HG03432 (cell line): ENCODE results near the gene KDF1.
"Not testable (repeated sequence)": the region's sequence is repeated elsewhere in the genome, so short reads cannot be mapped to it uniquely, and the experiment has no call there.

Experiments used
- ATAC-seq: cut with Tn5 transposase; IDR thresholded peaks from one replicate; pipeline ENCODE4 v1.9.1; 2021; ENCODE audit warnings: mild to moderate bottlenecking, moderate library complexity; ENCODE audit not compliant: unreplicated experiment

Gene KDF1

GRCh38 chr1:26959270-26959669 is 998 bp downstream of the KDF1 start:
- no peak for ATAC-seq

DNA sequence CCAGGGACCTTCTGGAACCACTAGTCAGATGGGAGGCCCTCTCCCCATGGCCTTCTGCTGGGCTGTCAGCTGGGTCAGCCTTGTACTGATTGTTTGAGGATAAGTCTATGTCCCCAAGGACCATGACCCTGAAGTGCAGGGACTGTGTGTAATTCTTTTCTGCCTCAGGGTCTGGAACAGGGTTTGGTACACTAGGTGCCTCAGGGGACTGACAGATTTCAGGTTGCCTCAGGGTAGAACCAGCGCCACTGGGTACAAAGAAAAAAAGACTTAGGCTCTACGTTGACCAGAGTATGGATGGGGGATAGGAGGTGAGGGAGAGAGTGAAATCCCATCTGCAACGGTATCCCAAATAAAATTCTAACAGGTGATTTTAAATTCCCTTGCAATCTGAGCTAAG is 3.0 kb downstream of the KDF1 start:
- no peak for ATAC-seq

- ATAC-seq = no peak
These were observed 3.9 kb downstream of the KDF1 start for GRCh38 chr1:26956321-26956720.

DNA sequence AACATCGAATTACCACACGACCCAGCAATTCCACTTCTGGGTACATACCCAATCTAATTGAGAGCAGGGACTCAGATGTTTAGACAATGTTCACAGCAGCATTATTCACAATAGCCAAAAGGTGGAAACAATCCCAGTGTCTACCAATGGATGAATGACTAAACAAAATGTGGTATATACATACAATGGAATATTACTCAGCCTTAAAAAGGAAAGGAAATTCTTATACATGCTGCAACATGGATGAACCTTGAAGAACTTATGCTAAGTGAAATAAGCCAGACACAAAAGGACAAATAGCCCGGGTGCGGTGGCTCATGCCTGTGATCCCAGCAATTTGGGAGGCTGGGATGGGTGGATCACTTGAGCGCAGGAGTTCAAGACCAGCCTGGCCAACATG is 6.9 kb downstream of the KDF1 start:
- ATAC-seq = no peak

GRCh38 chr1:26951821-26952497 is 8.3 kb downstream of the KDF1 start:
- no peak for ATAC-seq

GRCh38 chr1:26951216-26951615 is 9.1 kb downstream of the KDF1 start:
- ATAC-seq = no peak

DNA sequence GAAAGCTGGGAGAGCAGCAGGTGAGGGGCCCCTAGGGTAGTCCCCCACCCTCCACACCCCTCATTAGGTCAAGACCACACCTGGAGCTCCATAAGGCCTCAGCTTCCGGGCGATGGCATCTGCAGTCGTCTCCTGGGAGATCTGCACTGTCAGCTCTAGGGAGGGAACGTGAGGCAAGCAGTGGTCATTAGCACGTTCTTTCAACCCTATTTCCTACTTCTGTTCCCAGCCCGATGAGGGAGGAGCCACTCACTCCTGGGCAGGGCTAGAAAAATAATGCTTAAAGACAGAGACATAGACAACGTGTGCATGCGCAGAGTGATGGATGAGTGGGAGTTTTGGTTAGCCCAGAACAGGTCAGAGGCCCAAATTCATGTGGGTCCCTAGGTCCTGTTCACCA is 9.7 kb downstream of the KDF1 start:
- no peak for ATAC-seq

DNA sequence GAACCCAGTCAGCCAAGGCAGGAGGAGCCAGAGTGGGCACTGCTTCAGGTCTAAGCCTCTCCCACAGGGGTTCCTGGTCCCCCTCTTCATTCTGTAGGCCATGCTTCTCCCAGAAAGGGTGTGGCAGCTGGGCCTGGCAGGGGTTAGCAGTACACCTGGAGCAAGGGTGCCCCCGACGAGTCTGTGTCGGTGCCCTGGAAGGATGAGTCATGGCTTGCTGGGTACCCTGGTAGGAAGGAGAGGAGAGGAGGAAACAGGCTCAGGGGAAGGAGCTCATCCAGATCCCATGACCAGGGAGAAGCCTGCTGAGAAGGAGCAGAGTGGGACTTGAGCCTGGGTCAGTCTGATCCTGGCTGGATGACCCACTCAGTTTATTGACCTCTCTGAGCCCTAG is 10.3 kb downstream of the KDF1 start:
- no peak for ATAC-seq

DNA sequence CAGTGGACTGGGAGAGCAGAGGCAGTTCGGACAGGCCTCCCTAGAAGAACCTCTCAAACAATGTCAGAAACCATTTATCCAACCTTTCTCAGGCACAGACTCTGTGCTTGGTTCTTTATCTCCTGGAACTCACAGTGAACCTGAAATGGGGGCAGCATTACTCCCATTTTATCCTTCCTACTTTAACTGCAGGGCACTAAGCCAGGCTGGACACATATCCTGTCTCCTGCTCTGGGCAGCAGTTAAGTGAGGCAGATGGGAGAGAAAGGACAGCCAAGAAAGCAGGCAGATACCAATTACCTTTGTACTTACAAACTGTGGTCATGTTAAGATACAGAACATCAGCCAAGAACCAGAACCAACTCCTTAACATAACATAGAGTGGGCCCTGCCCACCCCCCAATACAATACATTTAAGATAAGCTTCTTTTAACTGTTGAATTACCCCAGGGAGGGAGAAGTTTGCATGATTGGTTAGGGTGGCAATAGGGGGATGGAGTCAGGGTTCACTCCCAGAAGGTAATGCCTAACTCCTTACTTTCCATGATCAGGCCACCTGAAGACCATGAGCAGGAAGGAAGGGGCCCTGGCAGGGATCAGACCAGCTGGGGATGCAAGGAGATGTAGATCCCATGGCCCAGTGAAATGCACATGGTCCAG is 10.9 kb downstream of the KDF1 start:
- ATAC-seq = no peak

- not testable (repeated sequence) for ATAC-seq
These were observed 11.6 kb downstream of the KDF1 start for GRCh38 chr1:26948725-26949057.

GRCh38 chr1:26946270-26946669 is 14.0 kb downstream of the KDF1 start:
- ATAC-seq = no peak

DNA sequence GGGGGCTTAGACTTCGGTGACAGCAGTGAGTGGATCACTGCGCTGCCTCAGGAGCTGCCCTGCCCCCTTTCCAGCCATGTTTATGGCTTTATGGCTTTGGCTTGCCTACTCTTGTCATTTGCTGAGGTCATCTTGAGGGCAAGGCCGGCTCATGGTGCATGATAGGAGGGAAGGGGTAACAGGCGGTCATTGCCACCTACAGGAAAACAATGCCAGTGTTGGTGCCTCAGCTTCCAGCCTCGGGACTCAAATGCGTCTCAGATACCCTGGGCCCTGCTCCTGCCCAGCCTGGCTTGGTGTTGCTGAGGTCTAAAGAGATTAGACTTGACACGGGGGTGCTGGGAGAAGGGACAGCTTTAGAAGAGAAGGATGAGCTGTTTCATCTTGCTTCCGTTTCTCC is 14.5 kb downstream of the KDF1 start:
- ATAC-seq = no peak

DNA sequence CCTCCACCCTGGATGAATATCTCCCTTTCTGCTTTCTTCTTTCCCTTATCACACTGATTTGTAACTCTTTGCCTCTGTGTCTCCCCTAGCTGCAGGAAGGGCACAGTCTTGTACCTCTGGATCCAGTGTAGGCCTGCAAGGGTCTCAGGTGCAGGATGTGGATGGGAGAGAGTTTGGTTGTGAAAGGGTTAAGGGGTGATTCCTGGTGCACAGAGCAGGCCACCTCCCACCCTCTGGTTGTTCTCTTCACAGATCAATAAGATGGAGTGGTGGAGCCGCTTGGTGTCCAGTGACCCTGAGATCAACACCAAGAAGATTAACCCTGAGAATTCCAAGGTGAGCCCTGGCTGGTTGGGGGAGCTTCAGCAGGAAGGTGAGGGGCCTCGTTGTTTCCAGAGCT is 15.1 kb downstream of the KDF1 start:
- no peak for ATAC-seq

GRCh38 chr1:26942656-26943055 is 17.6 kb downstream of the KDF1 start:
- ATAC-seq = no peak

- no peak for ATAC-seq
These were observed 19.0 kb downstream of the KDF1 start for GRCh38 chr1:26941311-26941710.

GRCh38 chr1:26938659-26939025 is 21.6 kb downstream of the KDF1 start:
- no peak for ATAC-seq

DNA sequence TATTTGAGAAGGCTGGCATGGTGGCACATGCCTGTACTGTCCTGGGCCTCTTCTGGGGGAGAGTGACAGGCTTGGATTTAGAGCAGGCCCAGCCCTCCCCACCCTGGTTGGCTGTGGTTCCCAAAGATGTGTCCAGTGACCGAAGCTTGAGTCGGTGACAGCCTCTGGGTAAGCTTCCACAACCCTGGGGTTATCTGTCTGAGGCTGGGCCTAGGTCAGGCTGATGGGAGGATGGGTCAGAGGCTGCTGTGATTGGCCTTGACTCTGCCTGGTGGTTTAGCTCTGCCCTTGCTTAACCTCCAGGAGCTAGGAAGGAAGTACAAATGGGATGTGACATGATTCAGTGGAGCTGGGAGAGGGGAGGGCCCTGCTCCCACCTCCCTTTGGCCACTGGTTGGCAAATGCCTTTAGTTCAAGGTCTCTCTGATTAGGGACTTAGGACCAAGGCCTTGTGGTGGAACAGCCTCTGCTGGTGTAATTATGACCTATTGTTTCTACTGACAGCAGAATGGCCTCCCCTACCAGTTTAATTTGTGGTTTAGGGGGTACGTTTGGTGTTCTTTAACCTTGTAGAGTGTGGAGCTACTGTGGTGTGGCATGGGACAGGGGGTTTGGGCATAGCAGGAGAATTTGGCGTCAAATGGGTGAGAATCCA is 22.1 kb downstream of the KDF1 start:
- no peak for ATAC-seq

GRCh38 chr1:26936823-26937222 is 23.4 kb downstream of the KDF1 start:
- ATAC-seq = no peak

DNA sequence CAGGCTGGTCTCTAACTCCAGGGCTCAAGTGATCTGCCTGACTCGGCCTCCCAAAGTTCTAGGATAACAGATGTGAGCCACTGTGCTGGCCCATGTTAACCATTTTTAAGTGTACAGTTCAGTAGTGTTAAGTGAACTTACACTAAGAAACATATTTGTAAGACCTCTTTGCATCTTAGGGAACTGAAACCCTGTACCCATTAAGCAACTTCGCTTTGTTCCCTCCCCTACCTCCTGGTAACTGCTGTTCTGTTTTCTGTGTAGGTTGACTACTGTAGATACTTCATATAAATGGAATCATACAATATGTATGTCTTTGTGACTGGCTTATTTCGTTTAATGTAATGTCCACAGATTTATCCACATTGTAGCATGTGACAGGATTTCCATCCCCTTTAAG is 27.7 kb downstream of the KDF1 start:
- ATAC-seq = no peak

GRCh38 chr1:26923711-26924110 is 36.6 kb downstream of the KDF1 start:
- no peak for ATAC-seq

DNA sequence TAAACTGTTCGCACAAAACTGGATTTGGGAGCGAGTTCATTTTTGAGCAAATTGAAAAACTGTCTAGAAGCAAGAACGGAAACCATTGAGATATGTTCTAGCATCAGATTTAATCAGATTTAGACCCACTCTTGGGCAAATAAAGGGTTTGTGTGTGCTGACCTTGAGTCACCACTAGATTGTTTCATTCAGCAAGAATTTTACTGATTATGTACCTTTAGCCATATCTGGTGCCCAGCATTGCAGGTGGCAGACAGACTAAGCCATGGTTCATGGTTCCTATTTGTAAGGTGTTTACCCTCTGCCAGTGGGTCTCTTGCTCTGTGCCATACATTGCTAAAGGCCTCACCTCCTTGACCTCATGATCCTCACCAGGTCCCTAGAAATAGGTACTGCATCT is 37.4 kb downstream of the KDF1 start:
- no peak for ATAC-seq

GRCh38 chr1:26922431-26922729 is 37.9 kb downstream of the KDF1 start:
- no peak for ATAC-seq
